HG02840 (cell line): Measurements from ENCODE around the gene ABCC10.
"Not testable (repeated sequence)": the region's sequence is repeated elsewhere in the genome, so short reads cannot be mapped to it uniquely, and the experiment has no call there.

ENCODE experiments used
- ATAC-seq: cut with Tn5 transposase; IDR thresholded peaks from one replicate; pipeline ENCODE4 v1.9.1; 2021; ENCODE audit warnings: mild to moderate bottlenecking, moderate library complexity, moderate number of reproducible peaks; ENCODE audit not compliant: unreplicated experiment, low FRiP score

ABCC10 gene

DNA sequence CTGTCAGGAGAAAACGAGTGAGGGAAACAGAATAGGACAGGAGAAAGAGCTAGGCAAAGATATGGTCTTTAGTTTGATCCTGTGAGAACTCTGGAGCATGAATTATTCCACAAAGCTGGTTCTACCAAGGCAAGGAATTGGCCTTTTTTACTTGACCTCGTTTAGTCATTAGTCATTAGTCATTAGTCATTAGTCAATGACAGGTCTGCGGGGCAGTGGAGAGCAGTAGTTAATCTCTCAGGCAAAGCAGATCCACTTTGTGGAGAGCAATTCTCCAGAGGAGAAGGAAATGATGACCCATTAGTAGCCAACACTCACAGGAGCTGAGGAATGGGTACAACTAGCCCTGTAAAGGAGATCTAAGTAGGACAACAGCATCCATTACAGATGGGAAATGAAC, 22.0 kb upstream of the ABCC10 start:
- no peak for ATAC-seq

DNA sequence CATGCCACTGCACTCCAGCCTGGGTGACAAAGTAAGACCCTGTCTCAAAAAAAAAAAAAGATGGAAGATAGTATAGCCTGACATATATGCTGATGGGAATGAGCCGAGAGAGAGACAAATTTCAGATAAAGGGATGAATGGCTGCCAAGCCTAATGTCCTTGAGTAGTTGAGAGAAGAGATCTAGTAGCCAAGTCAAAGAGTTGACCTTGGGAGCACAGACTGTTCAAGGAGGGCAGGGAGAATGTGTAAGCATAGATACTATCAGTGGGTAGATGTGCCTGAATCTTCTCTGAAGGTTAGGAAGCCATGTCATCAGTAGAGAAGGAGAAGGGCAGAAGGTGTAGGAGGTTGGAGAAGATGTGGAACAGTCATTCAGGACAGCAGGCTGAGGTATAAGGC, 20.0 kb upstream of the ABCC10 start:
- ATAC-seq = no peak

DNA sequence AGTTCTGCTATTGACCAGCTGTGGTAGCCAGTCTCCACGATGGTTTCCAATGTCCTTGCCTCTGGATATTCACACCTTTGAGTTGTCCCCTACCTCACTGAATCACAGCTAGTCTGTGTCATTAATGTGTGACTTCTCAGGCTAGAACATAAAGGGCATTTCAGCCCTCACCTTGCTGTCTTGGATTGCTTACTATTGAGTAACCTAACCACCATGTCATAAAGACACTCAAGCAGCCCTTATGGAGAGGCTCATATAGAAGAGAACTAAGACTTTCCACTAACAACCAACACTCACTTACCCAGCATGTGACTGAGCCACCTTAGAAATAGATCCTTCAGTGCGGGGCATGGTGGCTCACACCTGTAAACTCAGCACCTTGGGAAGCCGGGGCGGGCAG, 19.1 kb upstream of the ABCC10 start:
- no peak for ATAC-seq

DNA sequence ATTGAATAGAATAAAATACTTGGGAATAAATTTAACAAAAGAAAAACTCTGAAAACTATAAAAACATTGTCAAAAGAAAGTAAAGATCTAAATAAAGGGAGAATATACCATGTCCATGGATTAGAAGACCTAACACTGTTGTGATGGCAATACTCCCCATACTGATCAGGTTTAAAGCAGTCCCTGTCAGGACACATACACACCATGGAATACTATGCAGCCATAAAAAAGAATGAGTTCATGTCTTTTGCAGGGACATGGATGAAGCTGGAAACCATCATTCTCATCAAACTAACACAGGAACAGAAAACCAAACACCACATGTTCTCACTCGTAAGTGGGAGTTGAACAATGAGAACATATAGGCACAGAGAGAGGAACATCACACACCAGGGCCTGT, 16.6 kb upstream of the ABCC10 start:
- not testable (repeated sequence) for ATAC-seq

DNA sequence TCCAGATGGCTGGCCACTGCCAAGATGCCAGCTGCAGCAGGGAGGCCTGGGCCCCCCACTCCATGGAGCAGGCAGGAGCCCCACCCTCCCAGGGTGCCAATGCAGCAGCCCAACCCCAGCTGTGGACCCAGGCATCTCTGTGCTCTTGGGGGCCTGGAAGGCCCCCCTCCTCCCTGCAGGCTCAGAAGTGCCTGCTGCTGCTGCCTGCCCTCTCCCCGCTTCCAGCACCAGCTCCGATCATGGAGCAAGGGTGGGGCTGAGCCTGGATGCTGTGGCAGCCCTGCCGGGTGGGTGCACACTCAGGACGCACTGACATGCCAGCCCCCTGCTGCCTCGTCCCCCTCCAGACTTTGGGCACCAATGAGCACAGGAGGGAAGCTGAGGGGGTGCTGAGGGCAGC, 14.8 kb upstream of the ABCC10 start:
- ATAC-seq = no peak

DNA sequence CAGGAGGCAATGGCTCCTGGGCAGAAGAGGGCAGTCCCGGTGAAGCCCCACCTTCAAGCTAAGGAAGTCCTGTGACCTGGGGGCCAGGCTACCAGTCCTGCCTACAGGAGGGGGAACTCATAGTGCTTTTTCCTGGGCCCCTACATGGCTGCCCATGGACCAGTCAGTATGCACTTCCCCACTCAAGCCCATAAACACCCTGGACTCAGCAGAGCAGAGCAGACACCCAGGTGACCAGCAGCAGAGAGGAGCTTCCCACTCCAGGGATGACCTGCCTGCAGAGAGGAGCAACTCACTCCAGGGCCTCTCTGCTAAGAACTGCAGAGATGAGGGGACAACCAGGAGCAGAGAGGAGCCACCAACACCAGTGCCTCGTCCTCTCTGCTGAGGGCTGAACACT, 14.3 kb upstream of the ABCC10 start:
- no peak for ATAC-seq

DNA sequence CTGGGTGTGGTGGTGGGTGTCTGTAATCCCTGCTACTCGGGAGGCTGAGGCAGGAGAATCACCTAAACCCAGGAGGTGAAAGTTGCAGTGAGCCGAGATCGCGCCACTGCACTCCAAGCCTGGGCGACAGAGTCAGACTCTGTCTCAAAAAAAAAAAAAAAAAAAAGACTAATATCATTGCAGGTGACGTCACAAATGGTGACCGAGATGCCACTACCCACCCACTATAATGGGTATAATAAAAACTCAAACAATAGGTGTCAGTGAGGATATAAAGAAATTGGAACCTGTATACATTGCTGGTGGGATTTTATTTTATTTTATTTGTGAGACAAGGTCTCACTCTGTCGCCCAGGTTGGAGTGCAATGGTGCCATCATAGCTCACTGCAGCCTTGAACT, 12.1 kb upstream of the ABCC10 start:
- ATAC-seq = not testable (repeated sequence)

DNA sequence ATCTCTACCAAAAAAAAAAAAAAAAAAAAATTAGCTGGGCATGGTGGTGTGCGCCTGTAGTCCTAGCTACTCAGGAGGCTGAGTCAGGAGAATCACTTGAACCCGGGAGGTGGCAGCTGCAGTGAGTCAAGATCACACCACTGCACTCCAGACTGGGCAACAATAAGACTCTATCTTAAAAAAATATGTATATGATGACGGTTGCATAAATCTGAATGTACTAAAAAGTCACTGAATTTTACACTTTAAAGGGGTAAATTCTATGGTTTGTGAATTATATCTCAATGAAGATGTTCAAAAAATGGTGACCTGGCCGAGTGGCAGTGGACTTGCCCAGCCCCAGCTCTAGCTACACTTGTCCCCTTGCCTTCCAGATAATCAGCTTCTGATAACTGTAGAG, 10.4 kb upstream of the ABCC10 start:
- no peak for ATAC-seq

DNA sequence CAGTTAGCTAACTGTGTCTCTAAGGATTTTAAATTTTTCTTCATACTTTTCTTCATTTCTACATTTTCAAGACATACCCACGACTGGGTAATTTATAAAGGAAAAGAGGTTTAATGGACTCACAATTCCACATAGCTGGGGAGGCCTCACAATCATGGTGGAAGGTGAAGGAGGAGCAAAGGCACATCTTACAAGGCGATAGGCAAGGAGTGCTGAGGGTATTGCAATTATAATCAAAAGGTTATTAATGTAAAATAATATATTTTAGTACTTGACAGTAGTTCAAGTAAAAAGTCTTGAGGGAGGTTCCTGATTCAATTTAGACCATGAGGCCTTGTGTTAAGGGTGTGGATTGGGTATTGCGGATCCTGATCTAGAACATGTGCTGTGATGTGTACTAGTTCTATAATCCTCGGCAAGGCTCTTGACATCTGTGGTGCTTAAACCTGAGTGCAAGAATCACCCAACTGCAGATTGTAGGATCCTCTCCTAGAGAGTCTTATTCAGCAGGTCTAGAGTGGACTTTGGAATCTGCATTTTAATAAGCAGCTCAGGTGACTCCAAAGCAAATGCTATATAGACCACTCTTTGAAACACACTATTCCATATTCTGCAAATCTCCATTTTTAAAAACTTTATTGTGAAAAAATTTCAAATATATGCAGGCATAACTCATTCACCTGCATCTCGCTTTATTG, 7.2 kb upstream of the ABCC10 start:
- no peak for ATAC-seq

DNA sequence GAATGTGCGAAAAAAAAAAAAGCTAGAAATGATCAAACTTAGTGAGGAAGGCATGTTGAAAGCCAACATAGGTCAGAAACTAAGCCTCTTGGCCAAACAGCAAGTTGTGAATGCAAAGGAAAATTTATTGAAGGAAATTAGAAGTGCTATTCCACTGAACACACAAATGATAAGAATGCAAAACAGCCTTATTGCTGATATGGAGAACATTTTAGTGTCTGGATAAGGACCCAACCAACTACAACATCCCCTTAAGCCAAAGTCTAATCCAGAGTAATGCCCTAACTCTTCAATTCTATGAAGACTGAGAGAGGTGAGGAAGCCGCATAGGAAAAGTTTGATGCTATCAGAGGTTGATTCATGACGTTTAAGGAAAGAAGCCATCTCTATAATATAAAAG, 5.5 kb upstream of the ABCC10 start:
- ATAC-seq = no peak

DNA sequence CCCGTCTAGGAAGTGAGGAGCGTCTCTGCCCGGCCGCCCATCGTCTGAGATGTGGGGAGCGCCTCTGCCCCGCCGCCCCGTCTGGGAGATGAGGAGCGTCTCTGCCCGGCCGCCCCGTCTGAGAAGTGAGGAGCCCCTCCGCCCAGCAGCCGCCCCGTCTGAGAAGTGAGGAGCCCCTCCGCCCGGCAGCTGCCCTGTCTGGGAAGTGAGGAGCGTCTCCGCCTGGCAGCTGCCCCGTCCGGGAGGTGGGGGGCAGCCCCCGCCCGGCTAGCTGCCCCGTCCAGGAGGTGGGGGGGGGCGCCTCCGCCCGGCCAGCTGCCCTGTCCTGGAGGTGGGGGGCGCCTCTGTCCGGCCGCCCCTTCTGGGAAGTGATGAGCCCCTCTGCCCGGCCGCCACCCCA, 2.3 kb upstream of the ABCC10 start:
- not testable (repeated sequence) for ATAC-seq

DNA sequence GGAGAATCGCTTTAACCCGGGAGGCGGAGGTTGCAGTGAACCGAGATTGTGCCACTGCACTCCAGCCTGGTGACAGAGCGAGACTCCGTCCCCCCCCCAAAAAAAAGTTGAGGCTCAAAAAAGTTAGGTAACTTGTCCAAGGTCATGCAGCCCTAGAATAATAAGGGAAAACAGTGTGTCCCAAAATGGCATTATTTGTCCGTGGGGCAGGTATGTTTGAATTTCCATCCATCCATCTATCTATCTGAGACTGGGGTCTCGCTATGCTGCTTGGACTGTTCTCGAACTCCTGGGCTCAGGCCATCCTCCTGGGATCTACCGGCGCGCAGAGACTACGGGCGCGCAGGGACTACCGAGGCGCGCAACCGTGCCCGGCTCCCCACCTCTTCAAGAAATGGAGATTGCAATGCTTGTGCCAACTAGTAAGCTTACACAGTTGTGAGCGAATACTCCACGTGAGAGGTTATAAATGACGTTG, 374 bp upstream of the ABCC10 start:
- no peak for ATAC-seq

DNA sequence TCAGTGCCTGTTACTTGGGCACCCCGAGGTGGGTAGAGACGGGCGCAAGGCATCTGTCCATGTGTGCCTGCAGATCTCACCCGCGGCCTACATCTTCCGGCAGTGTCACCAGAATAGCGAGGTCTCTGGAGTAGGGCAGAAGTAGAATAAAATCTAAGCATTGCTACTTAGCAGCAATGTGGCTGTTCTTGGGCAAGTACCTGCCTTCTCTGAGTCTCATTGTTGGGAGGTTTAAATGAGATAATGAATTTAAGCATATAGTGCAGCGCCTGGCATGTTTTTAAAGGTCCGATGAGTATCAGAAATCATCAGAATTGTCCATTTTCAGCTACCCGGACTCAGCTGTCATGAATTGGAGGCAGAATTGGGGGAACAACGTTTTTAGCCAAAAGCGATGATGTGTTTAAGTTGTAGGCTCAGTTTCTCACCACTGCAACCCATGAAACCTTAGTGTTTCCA, 800 bp downstream of the ABCC10 start:
- ATAC-seq = no peak

DNA sequence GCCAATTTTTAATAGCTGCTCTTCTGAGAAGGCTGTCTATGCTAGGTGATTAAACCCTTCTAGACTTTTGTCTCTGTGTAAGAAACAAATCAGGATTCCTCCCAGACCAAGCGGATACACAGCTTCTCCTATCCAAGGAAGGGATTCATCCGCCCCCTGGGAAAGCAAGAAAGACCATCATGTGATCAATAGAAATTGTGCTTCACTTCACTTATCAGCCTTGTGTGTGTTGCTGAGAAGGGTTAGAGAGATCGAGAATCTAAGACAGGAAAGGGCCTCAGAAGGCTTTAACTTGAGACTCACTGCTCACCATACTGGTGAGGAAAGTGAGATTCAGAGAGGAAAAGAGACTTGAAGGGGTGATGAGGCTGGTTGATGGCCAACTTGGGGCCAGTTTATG, 1.5 kb downstream of the ABCC10 start:
- ATAC-seq = no peak

DNA sequence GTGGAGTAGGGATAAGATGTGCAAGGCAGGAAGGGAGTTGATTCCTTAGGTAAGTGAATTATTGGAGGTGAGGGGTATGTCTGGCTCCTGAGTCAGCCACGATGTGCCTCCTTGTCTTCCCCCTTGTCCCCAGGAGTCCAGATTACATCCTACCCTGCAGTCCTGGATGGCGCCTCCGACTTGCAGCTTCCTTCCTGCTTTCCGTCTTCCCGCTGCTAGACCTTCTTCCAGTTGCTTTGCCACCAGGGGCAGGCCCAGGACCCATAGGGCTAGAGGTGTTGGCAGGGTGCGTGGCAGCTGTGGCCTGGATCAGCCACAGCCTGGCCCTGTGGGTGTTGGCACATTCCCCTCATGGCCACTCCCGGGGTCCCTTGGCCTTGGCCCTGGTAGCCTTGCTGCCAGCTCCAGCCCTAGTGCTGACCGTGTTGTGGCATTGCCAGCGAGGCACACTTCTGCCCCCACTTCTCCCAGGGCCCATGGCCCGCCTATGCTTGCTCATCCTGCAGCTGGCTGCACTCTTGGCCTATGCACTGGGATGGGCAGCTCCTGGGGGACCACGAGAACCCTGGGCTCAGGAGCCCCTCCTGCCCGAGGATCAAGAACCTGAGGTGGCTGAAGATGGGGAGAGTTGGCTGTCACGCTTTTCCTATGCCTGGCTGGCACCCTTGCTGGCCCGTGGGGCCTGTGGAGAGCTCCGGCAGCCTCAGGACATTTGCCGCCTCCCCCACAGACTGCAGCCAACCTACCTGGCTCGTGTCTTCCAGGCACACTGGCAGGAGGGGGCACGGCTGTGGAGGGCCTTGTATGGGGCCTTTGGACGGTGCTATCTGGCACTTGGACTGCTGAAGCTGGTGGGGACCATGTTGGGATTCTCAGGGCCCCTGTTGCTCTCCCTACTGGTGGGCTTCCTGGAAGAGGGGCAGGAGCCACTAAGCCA, 4.9 kb downstream of the ABCC10 start:
- no peak for ATAC-seq

DNA sequence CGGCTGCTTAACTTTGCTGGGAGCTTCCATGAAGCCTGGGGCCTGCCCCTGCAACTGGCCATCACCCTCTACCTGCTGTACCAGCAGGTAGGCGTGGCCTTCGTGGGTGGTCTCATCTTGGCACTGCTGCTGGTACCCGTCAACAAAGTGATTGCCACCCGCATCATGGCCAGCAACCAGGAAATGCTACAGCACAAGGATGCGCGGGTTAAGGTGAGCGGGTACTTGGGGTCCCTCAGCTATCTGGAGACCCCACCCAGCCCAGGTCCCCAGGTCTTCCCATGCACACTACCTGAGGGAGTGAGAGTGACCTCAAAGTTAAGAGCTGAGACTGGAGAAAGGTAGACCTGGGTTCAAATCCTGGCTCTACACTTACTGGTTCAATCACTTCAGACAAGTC, 5.8 kb downstream of the ABCC10 start:
- no peak for ATAC-seq

DNA sequence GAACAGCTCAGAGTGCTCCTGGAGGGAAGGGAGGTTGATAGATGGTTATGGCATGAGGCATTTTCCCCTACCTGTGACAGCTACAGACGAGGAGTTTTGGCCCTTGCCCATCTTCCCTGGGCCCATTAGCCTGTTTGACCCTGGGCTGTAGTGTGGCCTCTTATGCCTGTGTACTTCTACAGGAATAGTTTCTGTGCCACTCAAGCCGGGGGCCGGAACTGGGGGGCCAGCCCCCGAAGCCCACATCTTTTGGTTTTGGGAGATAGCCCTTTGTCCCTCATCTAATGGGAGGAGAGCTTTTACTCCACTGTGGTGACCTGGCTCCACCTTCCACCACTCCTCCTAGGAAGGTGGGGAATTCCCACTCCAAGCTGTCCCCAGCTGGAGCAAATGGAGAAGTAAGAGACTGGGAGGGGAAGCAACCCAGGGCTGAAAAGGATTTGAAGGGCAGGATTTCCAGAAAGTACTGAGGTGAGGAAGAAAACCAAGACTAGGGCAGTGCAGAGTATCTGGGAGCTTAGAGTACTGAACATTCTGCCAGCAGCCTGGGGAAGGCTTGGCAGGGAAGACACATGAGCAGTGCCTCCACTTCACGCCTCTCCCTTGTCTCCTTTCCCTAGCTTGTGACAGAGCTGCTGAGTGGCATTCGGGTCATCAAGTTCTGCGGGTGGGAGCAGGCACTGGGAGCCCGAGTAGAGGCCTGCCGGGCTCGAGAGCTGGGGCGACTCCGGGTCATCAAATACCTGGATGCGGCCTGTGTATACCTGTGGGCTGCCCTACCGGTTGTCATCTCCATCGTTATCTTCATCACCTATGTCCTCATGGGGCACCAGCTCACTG, 6.9 kb downstream of the ABCC10 start:
- ATAC-seq = no peak

DNA sequence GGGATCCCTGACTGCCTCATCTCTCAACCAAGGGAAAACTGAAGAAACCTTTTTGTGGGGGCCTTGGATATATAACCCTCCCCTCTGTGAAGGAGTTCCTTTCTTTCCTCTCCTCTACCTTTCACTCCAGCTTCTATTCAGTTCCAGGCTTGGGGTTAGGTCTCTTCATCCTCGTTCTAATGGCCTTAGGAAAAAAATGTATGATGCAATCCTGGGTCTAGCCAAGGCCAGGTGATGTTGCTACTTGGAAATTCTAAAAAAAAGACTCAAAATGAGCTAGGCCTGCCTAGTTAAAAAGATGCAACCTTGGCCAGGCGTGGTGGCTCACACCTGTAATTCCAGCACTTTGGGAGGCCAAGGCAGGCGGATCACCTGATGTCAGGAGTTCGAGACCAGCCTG, 7.6 kb downstream of the ABCC10 start:
- no peak for ATAC-seq

DNA sequence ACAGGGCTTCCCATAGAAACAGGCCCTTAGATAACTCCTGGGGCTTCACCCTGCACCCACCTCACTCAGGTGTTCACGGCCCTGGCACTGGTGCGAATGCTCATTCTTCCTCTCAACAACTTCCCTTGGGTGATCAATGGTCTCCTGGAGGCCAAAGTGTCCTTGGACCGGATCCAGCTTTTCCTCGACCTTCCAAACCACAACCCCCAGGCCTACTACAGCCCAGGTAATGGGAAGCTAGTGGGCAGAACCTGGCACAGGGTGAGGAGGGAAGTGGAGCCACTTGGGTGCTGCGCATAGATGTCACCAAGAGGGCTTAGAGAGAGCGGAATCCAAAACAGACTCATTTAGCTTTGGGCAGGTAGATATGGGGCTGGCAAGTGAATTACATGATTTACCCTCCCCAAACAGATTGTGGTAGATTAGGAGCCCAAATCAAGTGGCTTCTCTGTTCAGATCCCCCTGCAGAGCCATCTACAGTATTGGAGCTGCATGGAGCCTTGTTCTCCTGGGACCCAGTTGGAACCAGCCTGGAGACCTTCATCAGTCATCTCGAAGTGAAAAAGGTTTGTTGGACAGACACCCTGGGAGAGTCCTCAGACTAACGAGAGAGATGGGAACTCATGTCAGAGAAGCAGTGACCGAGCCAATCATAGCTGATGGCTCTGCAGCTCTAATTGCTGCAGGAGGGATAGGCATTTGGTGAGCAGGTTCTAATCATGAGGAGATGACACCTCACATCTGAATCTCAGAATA, 8.5 kb downstream of the ABCC10 start:
- no peak for ATAC-seq
